Neural cell (in vitro differentiated cells): ENCODE results near the gene GRK1. TPM values are rescaled to one million over a fixed set of nuclear protein-coding genes. Genes with fewer than 3 reads are reported as not detected.

Experiments used
- H2AFZ ChIP-seq: fragments of 200-600, 300-800 bp; sonication (generic), shearing (Covaris generic); 2 replicates; pipeline ENCODE4 v1.6.0; 2014; ENCODE audit warnings: low read depth, mild to moderate bottlenecking, antibody characterized with exemption, low read length, moderate library complexity
- H3F3A ChIP-seq: fragments of 200-600 bp; shearing (Covaris generic); 2 replicates; pipeline ENCODE4 v1.6.1; 2016; ENCODE audit warnings: mild to moderate bottlenecking, moderate library complexity, mixed read lengths, antibody characterized with exemption, low read length; ENCODE audit not compliant: insufficient read depth, poor library complexity, severe bottlenecking
- H3K27ac ChIP-seq: fragments of 200-600, 300-800 bp; sonication (generic), shearing (Covaris generic); 2 replicates; pipeline ENCODE4 v1.5.1; 2014; ENCODE audit warnings: mild to moderate bottlenecking, low read length, moderate library complexity
- H3K27me3 ChIP-seq: fragments of 300-800, 200-600 bp; sonication (generic), shearing (Covaris generic); 2 replicates; pipeline ENCODE4 v1.6.0; 2014; ENCODE audit warnings: mild to moderate bottlenecking, low read depth, low read length, moderate library complexity; ENCODE audit not compliant: insufficient read depth
- H3K36me3 ChIP-seq: fragments of 300-800, 200-600 bp; sonication (generic), shearing (Covaris generic); 2 replicates; pipeline ENCODE4 v1.5.1; 2014; ENCODE audit warnings: mild to moderate bottlenecking, antibody characterized with exemption, low read length, moderate library complexity; ENCODE audit not compliant: insufficient read depth
- H3K4me2 ChIP-seq: fragments of 300-800, 200-600 bp; sonication (generic), shearing (Covaris generic); 2 replicates; pipeline ENCODE4 v1.6.0; 2014; ENCODE audit warnings: mild to moderate bottlenecking, low read length
- H3K4me3 ChIP-seq: fragments of 300-800, 200-600 bp; sonication (generic), shearing (Covaris generic); 2 replicates; pipeline ENCODE4 v1.5.1; 2014; ENCODE audit warnings: mild to moderate bottlenecking, low read length, moderate library complexity
- H3K79me2 ChIP-seq: fragments of 200-600 bp; shearing (Covaris generic); replicated peaks from 2 replicates; pipeline ENCODE4 v1.6.0; 2014; ENCODE audit warnings: mild to moderate bottlenecking, low read length, moderate library complexity; ENCODE audit not compliant: insufficient read depth
- H3K9ac ChIP-seq: fragments of 300-800, 200-600 bp; sonication (generic), shearing (Covaris generic); 2 replicates; pipeline ENCODE4 v1.6.1; 2016; ENCODE audit warnings: mild to moderate bottlenecking, low read length, mixed read lengths
- H3K9me2 ChIP-seq: fragments of 200-600 bp; shearing (Covaris generic); 2 replicates; pipeline ENCODE4 v1.6.1; 2016; ENCODE audit warnings: mild to moderate bottlenecking, low read length, mixed read lengths; ENCODE audit not compliant: insufficient read depth
- H3K9me3 ChIP-seq: fragments of 200-600, 300-800 bp; sonication (generic), shearing (Covaris generic); 2 replicates; pipeline ENCODE4 v1.6.1; 2016; ENCODE audit warnings: mild to moderate bottlenecking, mixed run types, low read length, moderate library complexity, mixed read lengths
- H4K20me1 ChIP-seq: fragments of 200-600 bp; shearing (Covaris generic); 2 replicates; pipeline ENCODE4 v1.6.1; 2016; ENCODE audit warnings: mild to moderate bottlenecking, mixed run types; ENCODE audit not compliant: insufficient read depth
- CTCF ChIP-seq: fragments of 450-650 bp; IDR thresholded peaks from 2 replicates; pipeline ENCODE4 v1.5.1; 2014; ENCODE audit warnings: antibody characterized with exemption, mild to moderate bottlenecking, moderate library complexity; ENCODE audit not compliant: poor library complexity, severe bottlenecking
- EP300 ChIP-seq: fragments of 450-650 bp; conservative IDR thresholded peaks from 2 replicates; pipeline ENCODE4 v1.6.1; 2014; ENCODE audit warnings: antibody characterized with exemption, mild to moderate bottlenecking, moderate library complexity; ENCODE audit not compliant: poor library complexity, severe bottlenecking
- EZH2 ChIP-seq: fragments of 200-600, 300-800 bp; shearing (Covaris generic), sonication (generic); IDR thresholded peaks from 2 replicates; pipeline ENCODE4 v1.6.1; 2014; ENCODE audit warnings: antibody characterized with exemption, low read length, borderline replicate concordance, mild to moderate bottlenecking; ENCODE audit not compliant: insufficient read depth, poor library complexity, severe bottlenecking
- MXI1 ChIP-seq: fragments of 450-650 bp; conservative IDR thresholded peaks from 2 replicates; pipeline ENCODE4 v1.6.1; 2014; ENCODE audit warnings: antibody characterized with exemption, mild to moderate bottlenecking; ENCODE audit not compliant: poor library complexity, severe bottlenecking
- POLR2AphosphoS5 ChIP-seq: IDR thresholded peaks from 2 replicates; pipeline ENCODE4 v1.6.1; 2012
- RAD21 ChIP-seq: fragments of 450-650 bp; conservative IDR thresholded peaks from 2 replicates; pipeline ENCODE4 v1.6.1; 2014; ENCODE audit warnings: antibody characterized with exemption, mild to moderate bottlenecking, moderate library complexity
- SMC3 ChIP-seq: fragments of 450-650 bp; conservative IDR thresholded peaks from 2 replicates; pipeline ENCODE4 v1.6.1; 2014; ENCODE audit warnings: antibody characterized with exemption, mild to moderate bottlenecking, moderate library complexity; ENCODE audit not compliant: poor library complexity
- TAF1 ChIP-seq: IDR thresholded peaks from 2 replicates; pipeline ENCODE4 v1.6.1; 2012; ENCODE audit warnings: low read depth
- polyA plus RNA-seq: library from polyadenylated mRNA; depleted of rRNA; stranded (reverse); fragments of >200 nt; gene quantifications from 2 replicates; pipeline ENCODE4 v1.2.3, GENCODE V29; 2014

The GRK1 gene
- polyA plus RNA-seq, 1 donor from 2014 or later: 0.06 TPM

- TF ChIP-seq SMC3 (no peak), CTCF (no peak), EP300 (no peak), POLR2AphosphoS5 (no peak), RAD21 (no peak)
- H3K4me3 ChIP-seq: no peak overlapping the region
- H2AFZ ChIP-seq: no peak overlapping the region
- H3K9ac ChIP-seq: no peak overlapping the region
- no peaks in the 10 kb centered on the region for H3K9me2 ChIP-seq
- no peak overlapping the region for H3K4me2 ChIP-seq
- H3K27me3 ChIP-seq: no peaks in the 10 kb centered on the region
- no peaks in the 10 kb centered on the region for H3K79me2 ChIP-seq
- no peak overlapping the region for H3K27ac ChIP-seq
- no peaks in the 10 kb centered on the region for H3F3A ChIP-seq
- no peaks in the 10 kb centered on the region for H3K36me3 ChIP-seq
- no peaks in the 10 kb centered on the region for H3K9me3 ChIP-seq
- no peaks in the 10 kb centered on the region for H4K20me1 ChIP-seq
Measured at GRCh38 chr13:113625965-113626721, 40.9 kb upstream of the GRK1 start.

GRCh38 chr13:113627136-113627535, 39.9 kb upstream of the GRK1 start:
- H3K79me2 ChIP-seq: no peaks in the 10 kb centered on the region
- no peaks in the 10 kb centered on the region for H3K36me3 ChIP-seq
- no peaks in the 10 kb centered on the region for H3K9me3 ChIP-seq

GRCh38 chr13:113628291-113629270, 38.4 kb upstream of the GRK1 start:
- Histone ChIP-seq H3K79me2 (no peaks in the 10 kb centered on the region), H3K9me3 (no peaks in the 10 kb centered on the region), H3K4me3 (no peak overlapping the region), H3K27ac (no peak overlapping the region), H3K9ac (no peak overlapping the region), H3K4me2 (no peak overlapping the region), H3K27me3 (no peaks in the 10 kb centered on the region), H4K20me1 (no peaks in the 10 kb centered on the region), H3F3A (no peaks in the 10 kb centered on the region), H2AFZ (no peak overlapping the region), H3K36me3 (no peaks in the 10 kb centered on the region), H3K9me2 (no peaks in the 10 kb centered on the region)
- TF ChIP-seq POLR2AphosphoS5 (no peak), EZH2 (no peak), MXI1 (no peak), RAD21 (no peak)

More at GRCh38 chr13:113627136-113627535, 39.9 kb upstream of the GRK1 start:
- Histone ChIP-seq H2AFZ (no peak overlapping the region), H3K27ac (no peak overlapping the region), H3K9me2 (no peaks in the 10 kb centered on the region), H3F3A (no peaks in the 10 kb centered on the region), H3K27me3 (no peaks in the 10 kb centered on the region), H4K20me1 (no peaks in the 10 kb centered on the region), H3K4me3 (no peak overlapping the region), H3K9ac (no peak overlapping the region), H3K4me2 (no peak overlapping the region)
- no peak for TF ChIP-seq TAF1
- no peak for TF ChIP-seq SMC3
- no peak for TF ChIP-seq EZH2
- no peak for TF ChIP-seq EP300
